GM19438 (cell line): ENCODE data around the gene TMEM132C.
"Not testable (repeated sequence)": the region's sequence is repeated elsewhere in the genome, so short reads cannot be mapped to it uniquely, and the experiment has no call there.

Experiments used
- ATAC-seq: cut with Tn5 transposase; IDR thresholded peaks from one replicate; pipeline ENCODE4 v1.9.1; 2021; ENCODE audit warnings: low read depth; ENCODE audit not compliant: unreplicated experiment

TMEM132C gene

GRCh38 chr12:128463881-128464280 is 196.9 kb downstream of the TMEM132C start:
- no peak for ATAC-seq

- ATAC-seq = no peak
Observed at GRCh38 chr12:128467882-128468281, 200.9 kb downstream of the TMEM132C start.

- ATAC-seq = no peak
Observed at GRCh38 chr12:128468926-128469325, 202.0 kb downstream of the TMEM132C start.

- ATAC-seq = no peak
Observed at GRCh38 chr12:128471491-128471890, 204.5 kb downstream of the TMEM132C start.

GRCh38 chr12:128474916-128475315 is 207.9 kb downstream of the TMEM132C start:
- no peak for ATAC-seq

GRCh38 chr12:128476266-128476665 is 209.3 kb downstream of the TMEM132C start:
- no peak for ATAC-seq

- no peak for ATAC-seq
Observed at GRCh38 chr12:128483526-128484255, 216.7 kb downstream of the TMEM132C start.

GRCh38 chr12:128497376-128497775 is 230.4 kb downstream of the TMEM132C start:
- ATAC-seq = not testable (repeated sequence)

GRCh38 chr12:128507470-128507869 is 240.5 kb downstream of the TMEM132C start:
- ATAC-seq = no peak

- ATAC-seq = no peak
Observed at GRCh38 chr12:128509170-128509569, 242.2 kb downstream of the TMEM132C start.

GRCh38 chr12:128510511-128510910 is 243.5 kb downstream of the TMEM132C start:
- no peak for ATAC-seq

- ATAC-seq = no peak
Observed at GRCh38 chr12:128513331-128513730, 246.4 kb downstream of the TMEM132C start.

GRCh38 chr12:128513831-128514230 is 246.9 kb downstream of the TMEM132C start:
- no peak for ATAC-seq

- ATAC-seq = no peak
Observed at GRCh38 chr12:128518644-128519043, 251.7 kb downstream of the TMEM132C start.

- no peak for ATAC-seq
Observed at GRCh38 chr12:128519426-128519825, 252.5 kb downstream of the TMEM132C start.

GRCh38 chr12:128521981-128522380 is 255.0 kb downstream of the TMEM132C start:
- ATAC-seq = no peak

GRCh38 chr12:128524439-128524838 is 257.5 kb downstream of the TMEM132C start:
- ATAC-seq = no peak

GRCh38 chr12:128531170-128531569 is 264.2 kb downstream of the TMEM132C start:
- ATAC-seq = no peak

- no peak for ATAC-seq
Observed at GRCh38 chr12:128534906-128535305, 267.9 kb downstream of the TMEM132C start.

GRCh38 chr12:128536810-128537209 is 269.8 kb downstream of the TMEM132C start:
- ATAC-seq = no peak

GRCh38 chr12:128537668-128538067 is 270.7 kb downstream of the TMEM132C start:
- ATAC-seq = no peak

GRCh38 chr12:128542844-128543243 is 275.9 kb downstream of the TMEM132C start:
- no peak for ATAC-seq

GRCh38 chr12:128543460-128543859 is 276.5 kb downstream of the TMEM132C start:
- ATAC-seq = no peak
